ENCODE results near the gene CACTIN. TPM values are rescaled to one million over a fixed set of nuclear protein-coding genes. Genes with fewer than 3 reads are reported as not detected.

The CACTIN gene
- total and polyA plus RNA-seq, 2 of the 4 experiments (the other 2 are of a cell fraction): 10.8 to 19.5 TPM

GRCh38 chr19:3644351-3645066, 17.9 kb upstream of the CACTIN start:
- H2AFZ ChIP-seq (replicated peaks; ENCODE audit: low read length, poor library complexity): no peak overlapping the region
- no peak overlapping the region for H2BK20ac ChIP-seq (ENCODE audit: low read depth, low read length)
- no peak overlapping the region for H2BK15ac ChIP-seq (ENCODE audit: low read depth, low read length)
- H3K9me1 ChIP-seq (ENCODE audit: insufficient read depth, low read length): no peaks in the 10 kb centered on the region
- H4K20me1 ChIP-seq (ENCODE audit: insufficient read depth, low read length): peaks cover 6% of the 10 kb centered on the region; the same call in 1 of the 2 replicates
- no peak overlapping the region for H3K4ac ChIP-seq (ENCODE audit: low read depth, low read length)
- H2AK9ac ChIP-seq (replicated peaks; ENCODE audit: low read depth, low read length, poor library complexity): no peak overlapping the region
- H3K23ac ChIP-seq (ENCODE audit: low read depth, low read length): no peak overlapping the region
- no peak overlapping the region for H4K5ac ChIP-seq (ENCODE audit: low read depth, low read length)
- no peak overlapping the region for H3K27ac ChIP-seq (ENCODE audit: insufficient read depth, low read length)
- no peak overlapping the region for H4K91ac ChIP-seq (ENCODE audit: insufficient read depth, low read depth, low read length)
- no peak overlapping the region for H3K18ac ChIP-seq (ENCODE audit: low read depth, low read length)
- H3K27me3 ChIP-seq (ENCODE audit: control insufficient read depth, insufficient read depth, low read length): no peaks in the 10 kb centered on the region
- H2BK5ac ChIP-seq (ENCODE audit: low read depth, low read length, poor library complexity, severe bottlenecking): no peak overlapping the region
- H2BK120ac ChIP-seq (ENCODE audit: low read depth, low read length): no peak overlapping the region
- WGBS, 2 experiments (ENCODE audit: extremely low coverage in 2 of 2, insufficient read length in 1 of 2): 84% methylated on average over 7 of the region's 19 CpGs; no CpG with 5 or more reads in 1 of the 2 experiments
- BruUV-seq (replicated peaks): no TSS peak
- in situ Hi-C loops (cut with MboI; ENCODE audit: low sequenced_read_pairs): no loop called here
- no peak overlapping the region for H3K56ac ChIP-seq (ENCODE audit: extremely low read depth, insufficient read depth, low read length)
- peaks cover 46% of the 10 kb centered on the region for H3K36me3 ChIP-seq (ENCODE audit: control insufficient read depth, insufficient read depth, low read length)
- ChIA-PET CTCF (no interaction called here), POLR2A (ENCODE audit: unreplicated experiment) (no interaction called here)
- no peaks in the 10 kb centered on the region; a peak in 1 of 4 replicates for H3K79me1 ChIP-seq (ENCODE audit: low read depth in 1 of 2, low read length in 2 of 2)
- peak; percentile 49 for DNase-seq
- no peaks in the 10 kb centered on the region for H3K9me3 ChIP-seq (ENCODE audit: control insufficient read depth, insufficient read depth, low read length)
- dilution Hi-C loops (cut with HindIII; ENCODE audit: low sequenced_read_pairs, unreplicated experiment): no loop called here
- H3K4me2 ChIP-seq (ENCODE audit: low read depth, low read length): no peak overlapping the region
- no peak for TF ChIP-seq USF2 (IDR thresholded peaks at IDR 0.05; ENCODE audit: low read depth, low read length)
- peak; percentile 55 for ATAC-seq (ENCODE audit: low read depth)
- H3K4me3 ChIP-seq (ENCODE audit: insufficient read depth, low read depth, low read length): no peak overlapping the region
- intact Hi-C loops (cut with micrococcal nuclease): no loop called here
- H3K9ac ChIP-seq (ENCODE audit: low read depth, low read length): no peak overlapping the region
- no peak overlapping the region for H3K14ac ChIP-seq (replicated peaks; ENCODE audit: low read depth, low read length)
- H4K8ac ChIP-seq (ENCODE audit: low read depth in 2 of 2, low read length in 2 of 2): no peak overlapping the region
- H2AK5ac ChIP-seq (ENCODE audit: low read depth, low read length): no peak overlapping the region
- no peaks in the 10 kb centered on the region for H3K4me1 ChIP-seq (ENCODE audit: control insufficient read depth, insufficient read depth, low read length)

Measured in IMR-90 (cell line).